Activated B cell treated with CpG ODN at 0.5 μM for 24 hours (primary cell): ENCODE data around the gene LACTB. TPM values are rescaled to one million over a fixed set of nuclear protein-coding genes. Genes with fewer than 3 reads are reported as not detected.
A peak's percentile ranks its signal among the peaks of the same experiment; 100 is the strongest.

ENCODE experiments used
- ATAC-seq: fragments of 200-7000 bp; cut with Tn5 transposase; one replicate; pipeline ENCODE4 v1.10.0; 2021; ENCODE audit warnings: low read depth, mild to moderate bottlenecking, moderate library complexity
- CTCF ChIA-PET: fragments of 350-600 bp; sonication (Branson Sonifier 250); formaldehyde crosslinking; loops from one replicate; lab custom pipeline; 2021; ENCODE audit warnings: antibody characterized with exemption; lab: Charles Lee
- POLR2A ChIA-PET: fragments of 350-600 bp; sonication (Branson Sonifier 250); formaldehyde crosslinking; loops from one replicate; lab custom pipeline; 2021; ENCODE audit warnings: antibody characterized with exemption; lab: Charles Lee
- DNase-seq: peaks from one replicate; pipeline ENCODE4 v3.0.0; 2022
- H3K27ac Mint-ChIP-seq: one replicate; pipeline ENCODE4 v1.8.0; 2020; ENCODE audit warnings: mixed read lengths
- H3K27me3 Mint-ChIP-seq: one replicate; pipeline ENCODE4 v1.8.0; 2021; ENCODE audit warnings: mixed read lengths
- H3K36me3 Mint-ChIP-seq: one replicate; pipeline ENCODE4 v1.8.0; 2021; ENCODE audit warnings: low read depth, mixed read lengths
- H3K4me1 Mint-ChIP-seq: one replicate; pipeline ENCODE4 v1.8.0; 2021; ENCODE audit warnings: mixed read lengths
- H3K4me3 Mint-ChIP-seq: one replicate; pipeline ENCODE4 v1.8.0; 2020; ENCODE audit warnings: mild to moderate bottlenecking, mixed read lengths
- H3K9me3 Mint-ChIP-seq: one replicate; pipeline ENCODE4 v1.8.0; 2020; ENCODE audit warnings: mixed read lengths
- CTCF ChIP-seq: fragments of 200-600 bp; IDR thresholded peaks from one replicate; pipeline ENCODE4 v1.8.0; 2022; ENCODE audit warnings: antibody characterized with exemption, mild to moderate bottlenecking
- intact Hi-C: fragments of 100-400 bp; cut with micrococcal nuclease; formaldehyde crosslinking; loops from one replicate; pipeline ENCODE4 v1.15.1; 2024
- total RNA-seq: library from RNA; stranded (reverse); gene quantifications from 2 replicates; pipeline ENCODE4 v1.2.3, GENCODE V29; 2022

LACTB gene
- total RNA-seq, 1 donor from 2014 or later, result 28.1 TPM

- POLR2A ChIA-PET, result interaction anchor here (0.6 to 2.0 kb wide), 11 partner anchors 9 to 173 kb away, joined by 3 to 23 read pairs (median 4); partner anchors contain the start of genes APH1B and RPS27L
- peak; percentile 93 for DNase-seq
- TF ChIP-seq CTCF, result no peak
- intact Hi-C loops, result loop anchor here (1.0 to 2.0 kb wide), 6 partner anchors 32 to 315 kb away; partner anchors contain the start of genes APH1B, LACTB, RPS27L and USP3
- CTCF ChIA-PET, result interaction anchor here (0.8 kb wide), 1 partner anchor 32 kb away, joined by 3 read pairs; the partner anchor contains the start of gene RPS27L
- Mint-ChIP-seq H3K36me3 (peaks cover 22% of the 10 kb centered on the region), H3K4me3 (peak within 1 kb of the TSS; percentile 96), H3K27ac (peak within 1 kb of the TSS; percentile 95), H3K9me3 (no peaks in the 10 kb centered on the region), H3K4me1 (peaks cover 57% of the 10 kb centered on the region), H3K27me3 (no peaks in the 10 kb centered on the region)
- ATAC-seq, result peak; percentile 83
These were observed 67.5 kb downstream of the LACTB start, which contains the start of gene RAB8B for GRCh38 chr15:63188926-63189871. TSS of gene RAB8B (plus strand) at chr15:63189606. CDS start at chr15:63189625, 19 bp downstream.

- intact Hi-C loops, result loop anchor here (1.0 to 10.0 kb wide), 8 partner anchors 33 to 1705 kb away; partner anchors contain the start of genes APH1B, LACTB, RPS27L and USP3
- no peak for TF ChIP-seq CTCF
These were observed 68.5 kb downstream of the LACTB start for GRCh38 chr15:63189941-63190768.

GRCh38 chr15:63190769-63191649 is 69.3 kb downstream of the LACTB start:
- Mint-ChIP-seq H3K4me3 (peak overlapping the region; percentile 96), H3K27ac (peak overlapping the region; percentile 95), H3K9me3 (no peaks in the 10 kb centered on the region), H3K36me3 (peaks cover 22% of the 10 kb centered on the region), H3K4me1 (peaks cover 75% of the 10 kb centered on the region), H3K27me3 (no peaks in the 10 kb centered on the region)
- DNase-seq, result no peak
- POLR2A ChIA-PET, result interaction anchor here (0.5 to 4.7 kb wide), 14 partner anchors 9 to 1862 kb away, joined by 3 to 37 read pairs (median 6); partner anchors contain the start of genes APH1B, CIAO2A, LACTB and RPS27L
- ATAC-seq, result no peak
- no peak for TF ChIP-seq CTCF
- intact Hi-C loops, result loop anchor here (5.0 to 10.0 kb wide), 2 partner anchors 41 to 1704 kb away; no protein-coding TSS in a partner anchor
- CTCF ChIA-PET, result interaction anchor here (0.9 to 1.7 kb wide), 5 partner anchors 11 to 143 kb away, joined by 3 to 4 read pairs (median 4); partner anchors contain the start of gene RPS27L

More at GRCh38 chr15:63189941-63190768, 68.5 kb downstream of the LACTB start:
- no peak for DNase-seq
- Mint-ChIP-seq H3K4me1 (peaks cover 67% of the 10 kb centered on the region), H3K27me3 (no peaks in the 10 kb centered on the region), H3K9me3 (no peaks in the 10 kb centered on the region), H3K27ac (peak overlapping the region; percentile 95), H3K4me3 (peak overlapping the region; percentile 96), H3K36me3 (peaks cover 22% of the 10 kb centered on the region)
- peak; percentile 1 for ATAC-seq
- POLR2A ChIA-PET, result interaction anchor here (0.8 to 4.7 kb wide), 11 partner anchors 14 to 903 kb away, joined by 4 to 37 read pairs (median 10); partner anchors contain the start of genes APH1B, CIAO2A, LACTB and RPS27L
- CTCF ChIA-PET, result interaction anchor here (1.7 kb wide), 1 partner anchor 42 kb away, joined by 4 read pairs; no protein-coding TSS in a partner anchor

Other genes starting within 250 kb of the LACTB start
- gene TPM1, start 79.1 kb upstream of the LACTB start, total RNA-seq, result 7.8 TPM in 2 replicates
- 70.8 and 74.9 TPM in 2 replicates for gene RPS27L, start 35.6 kb downstream of the LACTB start, total RNA-seq
- gene RAB8B, start 67.7 kb downstream of the LACTB start, total RNA-seq, result 93.1 and 94.4 TPM in 2 replicates
- gene APH1B, start 155.7 kb downstream of the LACTB start, total RNA-seq, result 22.1 and 23.7 TPM in 2 replicates